ENCODE measurements around the gene ASIC1.

Gene ASIC1

GRCh38 chr12:50040657-50041056 lies 16.7 kb upstream of the ASIC1 start:
- no peak for DNase-seq (ENCODE audit: insufficient read length, low spot score)
- no peak for FAIRE-seq

GRCh38 chr12:50041062-50041860 lies 16.1 kb upstream of the ASIC1 start:
- no peak for FAIRE-seq

GRCh38 chr12:50041962-50042361 lies 15.4 kb upstream of the ASIC1 start:
- DNase-seq (ENCODE audit: insufficient read length, low spot score) (no peak), FAIRE-seq (no peak)

More at GRCh38 chr12:50041062-50041860, 16.1 kb upstream of the ASIC1 start:
- DNase-seq (ENCODE audit: insufficient read length, low spot score), result no peak

- FAIRE-seq, result no peak
- DNase-seq (ENCODE audit: insufficient read length, low spot score), result no peak
Measured at GRCh38 chr12:50042693-50043092, 14.7 kb upstream of the ASIC1 start.

- FAIRE-seq (no peak), DNase-seq (ENCODE audit: insufficient read length, low spot score) (no peak)
Measured at GRCh38 chr12:50043308-50043707, 14.1 kb upstream of the ASIC1 start.

- FAIRE-seq, result no peak
- DNase-seq (ENCODE audit: insufficient read length, low spot score), result no peak
Measured at GRCh38 chr12:50043854-50044253, 13.5 kb upstream of the ASIC1 start.

- no peak for FAIRE-seq
- DNase-seq (ENCODE audit: insufficient read length, low spot score), result no peak
Measured at GRCh38 chr12:50047693-50048250, 9.6 kb upstream of the ASIC1 start.

- DNase-seq (ENCODE audit: insufficient read length, low spot score) (no peak), FAIRE-seq (no peak)
Measured at GRCh38 chr12:50049254-50050118, 7.9 kb upstream of the ASIC1 start.

- DNase-seq (ENCODE audit: insufficient read length, low spot score), result no peak
- no peak for FAIRE-seq
Measured at GRCh38 chr12:50050119-50050385, 7.3 kb upstream of the ASIC1 start.

GRCh38 chr12:50050410-50051098 lies 6.8 kb upstream of the ASIC1 start:
- DNase-seq (ENCODE audit: insufficient read length, low spot score), result no peak
- FAIRE-seq, result no peak

GRCh38 chr12:50051101-50051806 lies 6.1 kb upstream of the ASIC1 start:
- DNase-seq (ENCODE audit: insufficient read length, low spot score) (no peak), FAIRE-seq (no peak)

- DNase-seq (ENCODE audit: insufficient read length, low spot score) (no peak), FAIRE-seq (no peak)
Measured at GRCh38 chr12:50052544-50052943, 4.9 kb upstream of the ASIC1 start.

GRCh38 chr12:50052964-50053363 lies 4.4 kb upstream of the ASIC1 start:
- DNase-seq (ENCODE audit: insufficient read length, low spot score), result no peak
- FAIRE-seq, result no peak

GRCh38 chr12:50053583-50053982 lies 3.8 kb upstream of the ASIC1 start:
- FAIRE-seq (no peak), DNase-seq (ENCODE audit: insufficient read length, low spot score) (no peak)

GRCh38 chr12:50055831-50056638 lies 1.4 kb upstream of the ASIC1 start:
- FAIRE-seq (peak; percentile 26), DNase-seq (ENCODE audit: insufficient read length, low spot score) (peak; percentile 71)

GRCh38 chr12:50056639-50056976 lies 788 bp upstream of the ASIC1 start:
- FAIRE-seq, result no peak
- DNase-seq (ENCODE audit: insufficient read length, low spot score), result no peak

- no peak for FAIRE-seq
- no peak for DNase-seq (ENCODE audit: insufficient read length, low spot score)
Measured at GRCh38 chr12:50057896-50058670, 687 bp downstream of the ASIC1 start.

- DNase-seq (ENCODE audit: insufficient read length, low spot score), result no peak
Measured at GRCh38 chr12:50058743-50059312, 1.4 kb downstream of the ASIC1 start.

More at GRCh38 chr12:50058743-50059312, 1.4 kb downstream of the ASIC1 start:
- peak; percentile 63 for FAIRE-seq
